ENCODE measurements around the gene ANKHD1. TPM values are rescaled to one million over a fixed set of nuclear protein-coding genes. Genes with fewer than 3 reads are reported as not detected.

Gene ANKHD1
- total and polyA plus RNA-seq, 8 donors = 56.0 to 77.7 (median 64.0) TPM

- no peak overlapping the region for H3K27ac ChIP-seq
- H3K27me3 ChIP-seq = no peaks in the 10 kb centered on the region
- intact Hi-C loops (cut with DNase I) = loop anchor here (10.0 kb wide), 3 partner anchors 127 to 353 kb away; partner anchors contain the start of genes CD14 (in 1 of the 3) and TMCO6 (in 1 of the 3)
- DNase-seq (no peak), ATAC-seq (no peak), FAIRE-seq (no peak)
- H3K4me1 ChIP-seq = no peaks in the 10 kb centered on the region
- H3K9me3 ChIP-seq = no peaks in the 10 kb centered on the region
- no peaks in the 10 kb centered on the region for H3K36me3 ChIP-seq
- H3K4me3 ChIP-seq = no peak overlapping the region
- TF ChIP-seq, protein P1, sequence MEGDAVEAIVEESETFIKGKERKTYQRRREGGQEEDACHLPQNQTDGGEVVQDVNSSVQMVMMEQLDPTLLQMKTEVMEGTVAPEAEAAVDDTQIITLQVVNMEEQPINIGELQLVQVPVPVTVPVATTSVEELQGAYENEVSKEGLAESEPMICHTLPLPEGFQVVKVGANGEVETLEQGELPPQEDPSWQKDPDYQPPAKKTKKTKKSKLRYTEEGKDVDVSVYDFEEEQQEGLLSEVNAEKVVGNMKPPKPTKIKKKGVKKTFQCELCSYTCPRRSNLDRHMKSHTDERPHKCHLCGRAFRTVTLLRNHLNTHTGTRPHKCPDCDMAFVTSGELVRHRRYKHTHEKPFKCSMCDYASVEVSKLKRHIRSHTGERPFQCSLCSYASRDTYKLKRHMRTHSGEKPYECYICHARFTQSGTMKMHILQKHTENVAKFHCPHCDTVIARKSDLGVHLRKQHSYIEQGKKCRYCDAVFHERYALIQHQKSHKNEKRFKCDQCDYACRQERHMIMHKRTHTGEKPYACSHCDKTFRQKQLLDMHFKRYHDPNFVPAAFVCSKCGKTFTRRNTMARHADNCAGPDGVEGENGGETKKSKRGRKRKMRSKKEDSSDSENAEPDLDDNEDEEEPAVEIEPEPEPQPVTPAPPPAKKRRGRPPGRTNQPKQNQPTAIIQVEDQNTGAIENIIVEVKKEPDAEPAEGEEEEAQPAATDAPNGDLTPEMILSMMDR (IDR thresholded peaks at IDR 0.05) = no peak
- 92 to 93% methylated on average over 2 of the region's 2 CpGs for WGBS, 2 donors
Observed at GRCh38 chr5:140361901-140362300, 39.7 kb upstream of the ANKHD1 start.

GRCh38 chr5:140362311-140362710, 39.3 kb upstream of the ANKHD1 start:
- DNase-seq (no peak), ATAC-seq (no peak), FAIRE-seq (no peak)
- no peaks in the 10 kb centered on the region for H3K27me3 ChIP-seq
- intact Hi-C loops (cut with DNase I) = loop anchor here (10.0 kb wide), 3 partner anchors 128 to 352 kb away; partner anchors contain the start of genes CD14 (in 1 of the 3) and TMCO6 (in 1 of the 3)
- H3K9me3 ChIP-seq = no peaks in the 10 kb centered on the region
- 80% methylated on average over 8 of the region's 8 CpGs for WGBS, 2 donors
- H3K36me3 ChIP-seq = no peaks in the 10 kb centered on the region
- no peak overlapping the region for H3K27ac ChIP-seq
- no peak overlapping the region for H3K4me3 ChIP-seq
- TF ChIP-seq, protein P1 (IDR thresholded peaks at IDR 0.05) = no peak
- no peaks in the 10 kb centered on the region for H3K4me1 ChIP-seq

- Histone ChIP-seq H3K27ac (no peak overlapping the region), H3K36me3 (no peaks in the 10 kb centered on the region), H3K27me3 (no peaks in the 10 kb centered on the region), H3K4me3 (peak overlapping the region in 2 of 4 donors; percentile 22 to 43), H3K9me3 (no peaks in the 10 kb centered on the region), H3K4me1 (no peaks in the 10 kb centered on the region)
- WGBS, 2 donors = 7 to 9% methylated on average over 29 of the region's 29 CpGs
- ATAC-seq (peak; percentile 90 to 95 (median 92)), FAIRE-seq (no peak), DNase-seq (peak; percentile 72 to 96 (median 88))
- TF ChIP-seq, protein P1 (IDR thresholded peaks at IDR 0.05) = peak; percentile 92 to 97 (median 96)
- intact Hi-C loops (cut with DNase I) = loop anchor here (10.0 kb wide), 3 partner anchors 128 to 352 kb away; partner anchors contain the start of genes CD14 (in 1 of the 3) and TMCO6 (in 1 of the 3)
Observed at GRCh38 chr5:140362875-140363630, 38.6 kb upstream of the ANKHD1 start.

DNA sequence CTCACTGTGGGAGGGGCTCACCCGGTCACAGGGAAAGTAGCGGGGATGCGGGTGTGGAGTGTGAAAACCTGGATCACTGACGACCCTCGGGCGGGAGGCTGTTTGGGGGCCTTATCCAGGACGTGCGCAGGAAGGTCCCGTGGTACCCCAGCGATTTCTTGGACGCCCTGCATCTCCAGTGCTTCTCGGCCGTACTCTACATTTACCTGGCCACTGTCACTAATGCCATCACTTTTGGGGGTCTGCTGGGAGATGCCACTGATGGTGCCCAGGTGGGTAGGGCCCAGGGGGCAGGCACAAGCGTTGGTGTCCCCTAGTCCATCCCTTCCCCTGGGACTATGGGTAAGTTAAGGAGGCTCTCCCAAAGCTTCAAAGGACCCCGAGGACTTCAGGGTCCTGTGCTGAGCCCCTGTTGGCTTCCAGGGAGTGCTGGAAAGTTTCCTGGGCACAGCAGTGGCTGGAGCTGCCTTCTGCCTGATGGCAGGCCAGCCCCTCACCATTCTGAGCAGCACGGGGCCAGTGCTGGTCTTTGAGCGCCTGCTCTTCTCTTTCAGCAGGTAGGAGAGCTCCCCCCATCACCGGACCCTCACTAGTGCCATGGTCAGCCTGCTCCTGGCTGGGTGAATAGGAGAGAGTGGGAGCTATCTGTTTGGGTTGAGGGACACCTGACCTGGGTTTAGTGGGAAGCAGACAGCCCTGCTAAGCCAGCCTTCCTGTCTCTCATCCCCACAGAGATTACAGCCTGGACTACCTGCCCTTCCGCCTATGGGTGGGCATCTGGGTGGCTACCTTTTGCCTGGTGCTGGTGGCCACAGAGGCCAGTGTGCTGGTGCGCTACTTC, 37.8 kb upstream of the ANKHD1 start:
- Histone ChIP-seq H3K4me3 (peak overlapping the region in 2 of 4 donors; percentile 22 to 43), H3K27ac (no peak overlapping the region), H3K27me3 (no peaks in the 10 kb centered on the region), H3K9me3 (no peaks in the 10 kb centered on the region), H3K36me3 (no peaks in the 10 kb centered on the region), H3K4me1 (no peaks in the 10 kb centered on the region)
- WGBS, 2 donors = 49 to 51% methylated on average over 20 of the region's 20 CpGs
- TF ChIP-seq, protein P1 (IDR thresholded peaks at IDR 0.05) = no peak
- ATAC-seq (no peak), FAIRE-seq (no peak), DNase-seq (no peak)
- intact Hi-C loops (cut with DNase I) = loop anchor here (10.0 kb wide), 3 partner anchors 129 to 351 kb away; partner anchors contain the start of genes CD14 (in 1 of the 3) and TMCO6 (in 1 of the 3)

All from pancreas (tissue), 10 donors.